ENCODE data around the gene SERPINB7.
"Not testable (repeated sequence)": the region's sequence is repeated elsewhere in the genome, so short reads cannot be mapped to it uniquely, and the experiment has no call there.

The SERPINB7 gene, protein sequence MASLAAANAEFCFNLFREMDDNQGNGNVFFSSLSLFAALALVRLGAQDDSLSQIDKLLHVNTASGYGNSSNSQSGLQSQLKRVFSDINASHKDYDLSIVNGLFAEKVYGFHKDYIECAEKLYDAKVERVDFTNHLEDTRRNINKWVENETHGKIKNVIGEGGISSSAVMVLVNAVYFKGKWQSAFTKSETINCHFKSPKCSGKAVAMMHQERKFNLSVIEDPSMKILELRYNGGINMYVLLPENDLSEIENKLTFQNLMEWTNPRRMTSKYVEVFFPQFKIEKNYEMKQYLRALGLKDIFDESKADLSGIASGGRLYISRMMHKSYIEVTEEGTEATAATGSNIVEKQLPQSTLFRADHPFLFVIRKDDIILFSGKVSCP

DNA sequence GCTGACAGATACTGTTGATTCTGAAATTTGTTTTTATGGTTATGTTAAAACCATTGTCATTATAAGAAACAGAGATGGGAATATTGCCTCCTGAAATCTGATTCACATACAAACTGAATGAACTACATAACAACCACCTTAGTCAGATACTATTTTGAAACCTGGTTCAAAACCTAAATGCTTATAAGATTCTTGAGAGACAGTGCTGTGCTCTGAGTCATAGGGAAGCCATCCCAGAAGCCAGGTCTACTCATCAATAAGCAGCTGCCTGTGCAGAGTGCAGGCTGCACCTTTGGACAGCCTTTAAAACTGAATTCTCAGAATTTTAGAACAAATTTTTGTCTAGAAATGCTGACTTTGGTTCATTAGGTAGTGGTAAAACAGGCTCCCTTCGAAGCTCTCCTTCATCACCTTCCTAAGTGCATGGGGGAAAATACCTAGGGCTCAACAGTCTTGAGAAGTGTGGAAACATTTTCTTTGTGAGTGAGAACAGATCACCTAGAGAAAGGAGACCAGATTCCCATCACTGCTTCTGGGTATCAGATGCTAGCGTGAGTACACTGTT, at the start of gene SERPINB7:
TSS of gene SERPINB7 (plus strand) at position 253 of the 565 bp plus-strand sequence. CDS start 6,955 bp downstream, outside the sequence.
- DNase-seq = no peak

DNA sequence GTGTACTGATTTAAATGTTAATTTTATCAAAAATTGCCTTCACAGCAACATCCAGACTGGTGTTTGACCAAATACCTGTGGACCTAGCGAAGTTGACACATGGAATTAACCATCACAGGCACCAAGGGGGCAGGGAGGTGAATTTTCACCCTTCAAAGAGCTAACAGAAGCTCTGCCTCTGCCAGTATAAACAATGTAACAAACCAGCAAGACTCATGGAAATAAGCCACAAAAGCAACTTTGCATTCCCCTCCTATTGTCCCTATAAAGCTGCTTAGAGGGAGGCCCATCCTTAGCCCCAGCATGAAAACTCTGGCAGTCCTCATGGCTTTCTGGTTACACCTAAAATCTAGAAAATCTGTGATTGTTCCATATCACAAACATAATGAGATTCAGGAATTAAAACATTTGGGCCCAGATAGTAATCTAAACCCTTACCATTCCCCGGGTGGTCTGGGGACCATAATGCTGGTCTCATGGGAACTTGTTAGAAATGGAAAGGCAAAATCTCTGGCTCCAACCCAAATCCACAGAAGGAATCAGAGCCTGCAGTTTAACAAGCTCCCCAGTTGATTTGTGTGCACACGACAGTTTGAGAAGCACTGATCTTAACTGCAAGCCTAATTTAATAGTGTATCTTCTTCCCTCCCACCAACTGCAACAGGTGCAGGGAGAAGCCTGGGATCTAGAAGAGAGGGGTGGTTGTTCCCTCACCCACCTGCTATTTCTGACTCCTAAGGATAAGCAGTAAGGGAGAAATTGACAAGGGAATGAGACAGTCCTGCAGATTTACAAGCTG, 49.3 kb upstream of the SERPINB7 start:
- DNase-seq = no peak

DNA sequence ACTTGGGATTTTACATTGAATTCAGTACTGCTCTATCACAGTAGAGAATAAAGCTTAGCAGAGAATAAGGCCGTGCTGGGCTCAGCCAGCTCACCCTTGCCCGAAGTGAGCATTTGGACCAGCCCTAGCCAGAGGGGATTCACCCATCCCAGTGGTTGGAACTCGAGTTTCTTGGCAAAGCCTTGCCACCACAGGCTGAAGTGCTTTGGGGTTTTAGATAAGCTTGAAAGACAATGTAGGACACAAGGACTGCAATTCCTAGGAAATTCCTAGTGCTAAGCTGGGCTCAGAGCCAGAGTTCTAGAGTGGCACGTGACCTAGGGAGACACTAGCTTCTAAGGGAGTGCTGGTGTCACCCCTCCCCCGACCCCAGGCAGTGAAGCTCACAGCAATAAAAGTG, 44.4 kb upstream of the SERPINB7 start:
- DNase-seq = no peak

DNA sequence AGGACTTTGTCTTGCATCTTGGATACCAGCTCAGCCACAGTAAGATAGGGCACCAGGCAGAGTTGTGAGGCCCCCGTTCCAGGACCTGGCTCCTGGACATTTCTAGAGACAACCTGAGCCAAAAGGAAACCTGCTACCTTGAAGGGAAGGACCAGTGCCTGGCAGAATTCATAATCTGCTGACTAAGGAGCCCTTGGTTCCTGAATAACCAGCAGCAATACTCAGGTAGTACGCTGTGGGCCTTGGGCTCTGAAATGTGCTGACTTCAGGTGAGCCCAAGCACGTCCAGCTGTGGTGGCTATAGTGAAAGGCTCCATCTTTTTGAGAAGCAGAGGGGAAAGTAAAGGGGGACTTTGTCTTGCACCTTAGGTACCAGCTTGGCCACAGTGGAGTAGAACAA, 44.0 kb upstream of the SERPINB7 start:
- no peak for DNase-seq

DNA sequence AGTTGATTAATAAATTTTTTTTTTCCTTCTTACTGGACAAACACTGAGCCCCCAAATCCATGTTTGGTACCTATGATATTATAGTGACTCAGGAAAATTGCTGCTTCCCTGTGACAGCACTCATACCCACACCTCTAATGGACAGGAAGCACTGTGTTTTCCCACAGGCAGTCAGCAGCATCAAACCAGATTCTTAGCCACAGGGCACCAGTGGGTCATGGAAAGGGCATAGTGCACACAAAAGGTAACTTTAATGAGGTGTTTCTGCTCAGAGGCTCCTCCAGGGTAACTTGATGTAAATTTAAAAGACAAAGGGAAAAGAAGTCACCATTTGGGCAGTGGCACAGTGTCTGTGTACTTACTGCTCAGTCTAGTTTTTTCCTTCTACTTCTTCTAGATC, 38.3 kb upstream of the SERPINB7 start:
- no peak for DNase-seq

DNA sequence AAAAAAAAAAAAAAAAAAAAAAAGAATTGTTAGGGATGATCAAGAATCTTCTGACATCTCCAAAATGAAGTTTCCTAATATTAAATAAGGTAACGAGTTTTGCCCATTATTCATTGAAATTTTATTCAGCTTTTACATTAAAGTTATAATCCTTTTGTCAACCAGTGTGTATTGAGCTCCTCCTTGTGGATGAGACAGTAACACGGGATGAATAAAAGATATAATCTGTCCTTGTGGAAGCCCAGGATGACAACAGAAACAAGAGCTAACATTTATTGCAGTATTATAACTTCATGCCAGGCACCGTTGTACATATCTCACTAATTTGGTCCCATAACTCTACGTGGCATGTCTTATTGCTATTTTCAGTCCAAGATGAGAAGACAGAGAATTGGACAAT, 33.4 kb upstream of the SERPINB7 start:
- no peak for DNase-seq

DNA sequence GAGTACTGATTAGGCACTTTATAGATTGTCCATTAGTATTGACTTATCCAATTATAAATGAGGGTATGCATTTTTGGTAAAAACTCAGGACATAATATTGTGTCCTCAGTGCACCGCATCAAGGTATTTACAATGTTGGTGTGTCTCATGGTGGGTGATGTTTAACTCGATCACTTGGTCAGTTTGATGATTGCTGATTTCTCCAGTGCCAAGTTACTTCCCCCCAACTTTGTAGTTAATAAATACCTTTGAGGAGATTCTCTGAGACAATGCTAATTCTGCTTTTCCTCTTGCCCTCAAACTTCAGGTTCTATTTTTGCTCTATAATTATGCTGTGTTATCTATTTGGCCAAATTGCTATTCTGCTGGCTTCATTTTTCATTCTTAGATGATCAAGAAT, 28.2 kb upstream of the SERPINB7 start:
- no peak for DNase-seq

DNA sequence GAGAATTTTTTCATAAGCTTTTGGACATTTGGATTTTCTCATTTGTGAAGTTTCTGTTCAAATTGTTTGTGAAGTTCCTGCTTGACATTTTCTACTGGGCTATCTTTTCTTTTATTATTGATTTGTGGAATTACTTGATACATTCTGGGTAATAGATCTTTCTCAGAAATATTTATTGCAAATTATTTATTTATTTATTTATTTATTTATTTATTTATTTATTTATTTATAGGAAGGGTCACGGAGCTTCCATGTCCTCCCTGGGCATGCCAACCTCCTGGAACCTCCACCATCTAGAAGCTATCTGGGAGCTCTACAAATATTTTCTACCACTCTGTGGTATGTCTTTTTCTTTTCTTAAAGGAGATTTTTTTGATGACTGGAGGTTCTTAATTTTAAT, 25.7 kb upstream of the SERPINB7 start:
- no peak for DNase-seq

DNA sequence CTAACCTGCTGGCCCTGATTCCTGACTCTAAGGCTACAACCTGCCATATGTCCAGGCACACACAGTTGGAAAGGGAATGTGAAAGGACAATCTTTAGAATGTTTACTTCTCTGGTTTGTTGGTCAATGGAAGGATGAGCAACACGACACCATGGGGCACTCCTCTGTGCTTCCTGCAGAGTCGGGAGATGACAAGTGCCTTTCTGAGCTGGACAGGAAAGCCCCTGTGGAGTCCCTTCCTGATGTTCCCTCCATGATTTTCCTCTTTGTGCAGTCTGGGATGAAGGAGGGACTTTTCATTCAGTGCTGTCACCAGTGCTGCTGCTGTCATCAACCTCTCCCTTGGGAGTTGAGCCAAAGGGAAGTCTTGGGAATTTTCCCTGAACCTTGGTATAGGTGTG, 22.6 kb upstream of the SERPINB7 start:
- no peak for DNase-seq

DNA sequence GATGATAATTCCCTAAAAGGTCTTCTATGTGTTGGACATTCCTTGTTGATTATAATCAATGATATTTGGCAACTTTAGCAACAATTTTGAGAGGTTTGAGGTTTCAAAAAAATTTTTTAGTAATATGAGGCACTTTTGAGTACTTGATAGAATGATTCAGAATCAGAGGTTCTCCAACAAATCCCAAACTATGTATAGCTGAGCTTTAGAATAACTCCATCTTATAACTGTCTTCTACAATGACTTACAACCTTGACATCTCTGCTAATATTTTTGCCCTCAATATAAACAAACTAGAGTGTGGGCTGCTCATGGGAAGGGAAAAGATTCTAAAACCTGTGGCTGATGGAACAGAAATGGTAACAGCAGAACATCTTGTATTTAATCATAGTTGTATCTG, 21.5 kb upstream of the SERPINB7 start:
- no peak for DNase-seq

DNA sequence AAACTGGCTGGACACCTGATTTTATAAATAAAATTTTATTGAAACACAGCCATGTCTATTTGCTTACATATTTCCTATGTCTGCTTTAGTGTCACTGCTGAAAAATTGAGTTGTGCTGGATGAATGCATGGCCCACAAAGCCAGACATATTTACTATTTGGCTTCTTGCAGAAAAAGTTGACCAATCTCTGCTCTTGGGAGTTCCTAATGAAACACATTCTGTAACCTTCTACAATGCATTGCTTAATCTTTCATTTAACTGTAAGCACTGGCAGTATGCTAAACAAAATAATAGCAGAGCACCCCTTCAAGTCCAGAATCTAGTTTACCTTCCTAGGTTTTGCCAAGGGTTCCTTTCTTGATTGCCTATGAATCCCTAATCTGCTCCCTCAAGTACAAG, 17.7 kb upstream of the SERPINB7 start:
- no peak for DNase-seq

DNA sequence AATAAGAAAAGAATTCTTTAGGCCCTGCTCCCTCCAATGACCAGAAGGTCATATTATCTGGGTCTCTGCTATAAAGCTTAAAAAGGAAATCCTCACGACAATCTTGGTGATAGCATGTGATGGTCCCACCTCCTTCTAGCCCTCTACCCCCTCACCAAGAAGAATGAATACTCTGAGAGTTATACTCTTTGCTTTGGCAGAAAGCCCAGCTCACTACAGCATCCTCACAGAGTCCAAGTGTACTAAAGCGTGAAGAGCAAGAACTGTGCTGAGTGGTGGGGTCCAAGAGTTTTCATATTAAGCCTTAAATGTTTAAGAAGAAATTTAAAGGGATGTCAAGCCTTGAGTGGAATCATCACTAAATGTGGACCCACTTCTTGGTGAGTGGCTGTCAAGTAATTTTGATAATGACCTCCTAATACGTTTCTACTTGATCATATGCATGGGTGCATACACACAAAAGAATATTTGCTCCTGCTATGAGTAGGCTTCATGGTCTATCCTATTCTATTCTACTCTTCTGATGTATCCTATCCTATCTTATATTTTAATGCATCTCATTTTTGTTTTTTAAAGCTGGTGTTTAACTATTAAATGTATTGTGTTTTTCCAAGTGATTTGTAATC, 16.5 kb upstream of the SERPINB7 start:
- no peak for DNase-seq

DNA sequence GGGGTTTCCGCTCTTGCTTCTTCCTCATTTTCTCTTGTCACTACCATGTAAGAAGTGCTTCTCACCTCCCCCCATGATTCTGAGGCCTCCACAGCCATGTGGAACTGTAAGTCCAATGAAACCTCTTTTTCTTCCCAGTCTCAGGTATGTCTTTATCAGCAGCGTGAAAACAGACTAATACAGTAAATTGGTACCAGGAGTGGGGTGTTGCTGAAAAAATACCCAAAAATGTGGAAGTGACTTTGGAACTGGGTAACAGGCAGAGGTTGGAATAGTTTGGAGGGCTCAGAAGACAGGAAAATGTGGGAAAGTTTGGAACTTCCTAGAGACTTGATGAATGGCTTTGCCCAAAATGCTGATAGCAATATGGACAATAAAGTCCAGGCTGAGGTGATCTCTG, 15.4 kb upstream of the SERPINB7 start:
- not testable (repeated sequence) for DNase-seq

DNA sequence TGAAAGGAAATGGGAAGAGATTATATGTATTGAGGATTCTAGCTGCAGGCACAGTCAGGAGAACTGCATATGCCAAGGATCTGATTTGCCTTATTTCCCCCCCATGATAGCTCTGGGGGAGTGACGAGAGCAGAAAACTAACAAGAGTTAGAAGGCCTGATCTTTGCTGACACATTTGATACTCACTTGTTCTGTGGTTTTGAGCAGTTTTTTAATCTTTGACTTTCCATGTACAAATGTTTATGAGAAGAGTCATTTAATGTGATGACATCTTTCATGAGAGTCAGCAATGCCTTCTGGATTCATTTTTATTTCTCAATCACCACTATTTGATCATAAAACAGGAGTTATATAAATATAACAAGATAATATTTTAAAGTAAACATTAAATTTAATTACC, 12.7 kb upstream of the SERPINB7 start:
- DNase-seq = no peak

DNA sequence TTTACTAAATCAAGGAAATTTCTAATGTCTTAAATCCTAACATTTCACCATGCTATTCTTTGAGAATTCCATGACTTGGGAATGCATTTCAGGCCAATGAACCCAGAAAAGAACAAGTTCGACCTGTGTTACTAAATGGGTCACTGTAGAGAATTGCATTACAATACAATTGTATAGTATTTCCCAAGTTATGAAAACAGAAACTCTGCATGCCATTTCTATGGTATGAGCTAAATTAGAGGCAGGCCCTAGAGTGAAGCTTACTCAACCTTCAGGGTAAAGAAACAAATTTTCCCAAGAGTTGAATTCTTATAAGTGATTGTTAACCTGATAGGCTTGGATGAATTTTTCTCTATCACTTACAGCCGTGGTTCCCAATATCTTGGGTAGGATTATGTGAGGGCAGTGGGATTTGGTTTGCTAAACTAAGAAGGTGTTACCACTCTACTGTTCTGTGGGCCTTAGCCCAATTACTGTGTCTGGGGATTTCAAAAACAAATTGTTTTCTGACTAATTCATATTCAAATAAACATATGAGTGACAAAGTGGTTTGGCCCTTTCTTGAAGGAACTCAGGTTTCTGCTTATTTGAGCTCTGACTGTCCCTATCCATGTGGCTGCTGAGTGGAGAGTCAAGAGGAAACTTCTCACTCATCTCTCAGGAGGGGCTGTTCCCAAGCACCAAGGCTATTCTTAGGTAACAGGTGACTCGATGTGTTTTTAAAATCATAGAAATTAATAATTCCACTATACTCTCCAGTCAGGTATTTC, 11.2 kb upstream of the SERPINB7 start:
- DNase-seq = no peak

DNA sequence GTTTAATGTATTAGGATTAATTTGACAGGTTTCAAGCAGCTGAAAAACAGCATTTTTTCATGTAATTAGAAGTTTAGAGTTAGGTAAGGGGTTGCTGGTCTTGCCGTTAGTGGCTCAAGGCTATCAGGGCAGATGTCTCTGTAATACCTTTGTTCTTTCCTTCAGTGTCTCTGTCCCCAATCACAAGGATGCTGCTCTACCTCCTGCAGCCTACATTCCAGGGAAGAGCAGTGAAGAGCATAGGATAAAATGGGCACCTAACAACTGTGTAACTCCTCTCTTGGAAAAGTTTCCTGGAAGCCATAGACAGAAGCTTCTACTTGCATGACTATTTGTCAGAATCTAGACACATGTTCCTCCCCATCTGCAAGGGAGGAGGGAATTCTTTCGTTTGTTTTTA, 9.4 kb upstream of the SERPINB7 start:
- DNase-seq = no peak

DNA sequence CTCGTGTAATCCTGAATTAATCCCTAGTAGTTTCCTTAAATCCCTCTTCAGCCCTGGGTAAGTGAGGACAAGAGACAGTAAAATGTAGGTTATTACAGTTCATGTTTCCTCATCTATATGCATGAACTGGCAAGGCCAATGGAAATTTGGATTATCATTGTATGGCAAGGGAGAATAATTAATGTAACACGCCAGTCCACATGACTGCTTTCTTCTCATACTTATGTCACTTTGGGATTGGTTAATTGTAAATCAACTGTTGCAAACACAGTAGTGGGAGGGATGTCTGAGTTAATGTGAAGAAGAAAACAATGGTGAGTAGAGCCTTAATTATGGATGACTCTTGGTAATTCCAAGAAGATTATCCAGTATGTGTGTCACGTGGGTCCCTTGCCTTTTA, 1.7 kb upstream of the SERPINB7 start:
- no peak for DNase-seq

DNA sequence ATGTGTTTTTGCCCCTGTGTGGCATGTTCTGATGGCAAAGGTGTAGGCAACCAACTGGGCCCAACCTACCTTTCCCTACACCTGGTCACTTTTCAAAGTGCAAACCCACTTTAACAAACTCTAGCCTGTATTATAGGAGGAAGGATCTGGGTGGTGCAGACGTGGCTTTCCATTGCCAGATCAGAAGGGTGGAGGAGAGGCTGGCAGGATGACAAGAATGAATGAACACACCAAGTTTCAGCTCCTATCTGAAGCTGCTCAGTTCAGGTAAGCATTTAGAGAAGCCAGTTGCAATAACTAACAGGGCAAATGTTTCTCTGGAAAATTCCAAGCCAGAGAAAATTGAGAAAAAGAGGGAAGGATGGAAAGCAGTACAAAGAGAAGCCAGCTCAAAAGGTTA, 707 bp upstream of the SERPINB7 start:
- DNase-seq = no peak

DNA sequence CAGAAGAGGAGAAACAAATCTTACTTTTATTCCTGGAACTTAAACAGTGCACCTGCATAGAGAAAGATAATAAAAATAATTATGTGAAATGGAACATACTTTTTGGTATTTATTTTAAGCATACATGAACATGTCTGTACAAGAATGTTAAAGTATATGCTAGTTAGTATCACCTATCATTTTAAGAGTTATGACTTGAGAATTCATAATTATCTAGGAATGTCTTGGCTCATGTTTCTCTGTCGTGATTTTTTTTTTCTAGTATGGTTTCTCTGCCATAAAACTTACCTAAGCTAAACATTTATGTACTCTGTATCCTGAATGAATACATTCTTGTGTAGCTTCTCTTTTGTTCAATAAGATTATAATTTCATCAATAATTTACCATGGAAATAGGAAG, 4.2 kb downstream of the SERPINB7 start:
- DNase-seq = no peak

DNA sequence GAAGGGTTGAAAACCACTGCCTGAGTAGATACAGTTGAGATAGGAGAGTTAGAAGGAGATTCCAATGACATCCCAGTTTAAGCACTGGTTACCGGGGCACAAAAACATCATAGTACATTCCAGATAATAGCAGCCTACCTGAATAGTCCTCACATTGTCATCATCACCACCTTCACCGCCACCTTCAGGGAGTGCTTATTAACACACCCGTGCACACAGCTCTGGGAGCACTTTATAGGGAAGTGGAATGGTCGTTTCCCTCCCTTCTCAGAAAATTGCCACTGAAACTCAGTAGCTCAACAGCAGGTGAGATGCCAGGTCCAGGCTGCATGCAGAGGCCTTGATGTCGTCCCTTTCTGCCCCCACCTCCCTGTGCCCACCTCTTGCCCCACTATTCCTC, 8.2 kb downstream of the SERPINB7 start:
- DNase-seq = no peak

DNA sequence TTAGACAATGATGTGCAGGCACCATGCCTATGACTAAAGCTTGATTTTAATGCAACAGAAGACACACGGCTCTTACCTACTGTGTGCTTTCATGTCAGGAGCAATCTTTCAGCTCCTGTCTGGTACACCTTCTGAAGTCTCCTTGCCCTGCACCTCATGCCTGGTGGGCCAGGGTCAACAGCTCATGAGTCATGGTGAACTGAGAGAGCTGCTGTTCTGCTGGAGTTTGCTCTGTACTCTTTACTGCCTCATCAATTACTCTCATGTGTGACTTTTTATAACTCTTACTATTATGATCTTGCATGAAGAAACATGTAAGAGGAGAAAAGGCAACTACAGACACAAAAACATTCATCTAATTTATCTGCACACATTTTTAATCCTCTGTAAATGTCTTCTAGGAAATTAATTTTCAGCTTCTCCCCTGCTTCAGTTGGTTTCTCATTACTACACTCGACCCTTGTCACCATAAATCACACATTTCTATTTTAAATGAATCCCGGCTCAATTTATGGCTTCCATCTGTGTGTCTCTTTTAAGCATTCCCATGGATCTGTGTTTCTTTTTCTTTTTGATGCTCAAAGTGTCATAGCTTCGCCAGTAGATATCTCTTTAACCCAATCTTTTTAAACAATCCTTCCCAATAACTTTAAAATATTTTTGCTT, 9.7 kb downstream of the SERPINB7 start:
- DNase-seq = no peak

DNA sequence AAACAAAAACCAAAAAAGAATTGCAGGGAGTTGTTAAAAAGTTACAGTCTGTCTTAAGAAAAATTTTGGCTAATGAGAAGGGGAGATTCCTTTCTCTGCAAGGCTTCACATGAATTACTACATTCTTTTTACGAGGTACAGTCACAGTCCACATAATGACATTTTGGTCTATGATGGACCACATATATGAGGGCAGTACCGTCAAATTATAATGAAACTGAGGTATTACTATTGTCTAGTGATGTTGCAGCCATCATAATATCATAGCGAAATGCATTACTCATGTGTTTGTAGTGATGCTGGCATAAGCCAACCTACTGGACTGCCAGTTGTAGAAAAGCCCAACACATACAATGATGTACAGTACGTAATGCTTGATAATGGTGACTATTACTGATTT, 12.5 kb downstream of the SERPINB7 start:
- DNase-seq = no peak
